Activated naive CD4-positive, alpha-beta T cell treated with anti-CD3 and anti-CD28 coated beads, Interleukin-2, amount 50 U/mL, for 24 hours (primary cell): ENCODE measurements around the gene RNF10.

Experiments
- H3K27ac Mint-ChIP-seq: one replicate; pipeline ENCODE4 v1.8.0; 2021; ENCODE audit warnings: mild to moderate bottlenecking, mixed read lengths
- H3K27me3 Mint-ChIP-seq: one replicate; pipeline ENCODE4 v1.8.0; 2021; ENCODE audit warnings: mixed read lengths
- H3K36me3 Mint-ChIP-seq: one replicate; pipeline ENCODE4 v1.8.0; 2021; ENCODE audit warnings: mixed read lengths
- H3K4me1 Mint-ChIP-seq: one replicate; pipeline ENCODE4 v1.8.0; 2021; ENCODE audit warnings: mixed read lengths
- H3K4me3 Mint-ChIP-seq: one replicate; pipeline ENCODE4 v1.8.0; 2021; ENCODE audit warnings: mild to moderate bottlenecking, mixed read lengths
- H3K9me3 Mint-ChIP-seq: one replicate; pipeline ENCODE4 v1.8.0; 2021; ENCODE audit warnings: mixed read lengths

RNF10 gene

GRCh38 chr12:120539303-120539702 lies 5.1 kb downstream of the RNF10 start:
- H3K4me3 Mint-ChIP-seq, result peak overlapping the region; percentile 94
- H3K27me3 Mint-ChIP-seq, result no peaks in the 10 kb centered on the region
- no peak overlapping the region for H3K27ac Mint-ChIP-seq
- peaks cover 7% of the 10 kb centered on the region for H3K36me3 Mint-ChIP-seq
- H3K4me1 Mint-ChIP-seq, result peaks cover 65% of the 10 kb centered on the region
- H3K9me3 Mint-ChIP-seq, result no peaks in the 10 kb centered on the region

- Mint-ChIP-seq H3K36me3 (peaks cover 7% of the 10 kb centered on the region), H3K9me3 (no peaks in the 10 kb centered on the region)
Measured at GRCh38 chr12:120540445-120540844, 6.3 kb downstream of the RNF10 start.

GRCh38 chr12:120542166-120542565 lies 8.0 kb downstream of the RNF10 start:
- H3K27ac Mint-ChIP-seq, result no peak overlapping the region
- peaks cover 67% of the 10 kb centered on the region for H3K4me1 Mint-ChIP-seq
- H3K27me3 Mint-ChIP-seq, result no peaks in the 10 kb centered on the region
- no peaks in the 10 kb centered on the region for H3K9me3 Mint-ChIP-seq
- H3K4me3 Mint-ChIP-seq, result no peak overlapping the region
- H3K36me3 Mint-ChIP-seq, result peaks cover 7% of the 10 kb centered on the region

More at GRCh38 chr12:120540445-120540844, 6.3 kb downstream of the RNF10 start:
- Mint-ChIP-seq H3K27me3 (no peaks in the 10 kb centered on the region), H3K4me1 (peaks cover 72% of the 10 kb centered on the region), H3K27ac (peak overlapping the region; percentile 41), H3K4me3 (peak overlapping the region; percentile 8)

GRCh38 chr12:120544691-120545090 lies 10.5 kb downstream of the RNF10 start:
- H3K9me3 Mint-ChIP-seq, result no peaks in the 10 kb centered on the region
- peaks cover 42% of the 10 kb centered on the region for H3K4me1 Mint-ChIP-seq
- no peak overlapping the region for H3K27ac Mint-ChIP-seq
- H3K27me3 Mint-ChIP-seq, result no peaks in the 10 kb centered on the region
- peaks cover 3% of the 10 kb centered on the region for H3K36me3 Mint-ChIP-seq
- no peak overlapping the region for H3K4me3 Mint-ChIP-seq

- Mint-ChIP-seq H3K36me3 (peaks cover 3% of the 10 kb centered on the region), H3K4me1 (peaks cover 33% of the 10 kb centered on the region), H3K4me3 (no peak overlapping the region), H3K27ac (no peak overlapping the region), H3K9me3 (no peaks in the 10 kb centered on the region), H3K27me3 (no peaks in the 10 kb centered on the region)
Measured at GRCh38 chr12:120546050-120546386, 11.9 kb downstream of the RNF10 start.

GRCh38 chr12:120554678-120555077 lies 20.5 kb downstream of the RNF10 start:
- peaks cover 3% of the 10 kb centered on the region for H3K36me3 Mint-ChIP-seq
- no peaks in the 10 kb centered on the region for H3K27me3 Mint-ChIP-seq
- H3K4me1 Mint-ChIP-seq, result peaks cover 9% of the 10 kb centered on the region
- no peaks in the 10 kb centered on the region for H3K9me3 Mint-ChIP-seq
- peak overlapping the region; percentile 8 for H3K27ac Mint-ChIP-seq
- H3K4me3 Mint-ChIP-seq, result no peak overlapping the region

- H3K4me1 Mint-ChIP-seq, result peaks cover 2% of the 10 kb centered on the region
- no peaks in the 10 kb centered on the region for H3K9me3 Mint-ChIP-seq
- H3K27me3 Mint-ChIP-seq, result no peaks in the 10 kb centered on the region
- no peak overlapping the region for H3K4me3 Mint-ChIP-seq
- H3K36me3 Mint-ChIP-seq, result peaks cover 6% of the 10 kb centered on the region
- no peak overlapping the region for H3K27ac Mint-ChIP-seq
Measured at GRCh38 chr12:120557589-120557988, 23.4 kb downstream of the RNF10 start.

- Mint-ChIP-seq H3K27ac (no peak overlapping the region), H3K4me3 (no peak overlapping the region), H3K4me1 (no peaks in the 10 kb centered on the region), H3K27me3 (no peaks in the 10 kb centered on the region), H3K9me3 (no peaks in the 10 kb centered on the region), H3K36me3 (peaks cover 6% of the 10 kb centered on the region)
Measured at GRCh38 chr12:120562906-120563305, 28.8 kb downstream of the RNF10 start.

GRCh38 chr12:120563495-120563894 lies 29.3 kb downstream of the RNF10 start:
- Mint-ChIP-seq H3K4me3 (no peak overlapping the region), H3K27ac (no peak overlapping the region), H3K36me3 (peaks cover 6% of the 10 kb centered on the region), H3K9me3 (no peaks in the 10 kb centered on the region), H3K27me3 (no peaks in the 10 kb centered on the region), H3K4me1 (no peaks in the 10 kb centered on the region)

- no peaks in the 10 kb centered on the region for H3K9me3 Mint-ChIP-seq
- H3K27me3 Mint-ChIP-seq, result no peaks in the 10 kb centered on the region
- no peaks in the 10 kb centered on the region for H3K4me1 Mint-ChIP-seq
- no peak overlapping the region for H3K27ac Mint-ChIP-seq
- peaks cover 12% of the 10 kb centered on the region for H3K36me3 Mint-ChIP-seq
- no peak overlapping the region for H3K4me3 Mint-ChIP-seq
Measured at GRCh38 chr12:120571299-120571698, 37.1 kb downstream of the RNF10 start.

GRCh38 chr12:120573560-120573959 lies 39.4 kb downstream of the RNF10 start:
- Mint-ChIP-seq H3K9me3 (no peaks in the 10 kb centered on the region), H3K27me3 (no peaks in the 10 kb centered on the region), H3K27ac (peak overlapping the region; percentile 46), H3K4me3 (no peak overlapping the region), H3K4me1 (no peaks in the 10 kb centered on the region), H3K36me3 (peaks cover 12% of the 10 kb centered on the region)

- Mint-ChIP-seq H3K27ac (no peak overlapping the region), H3K9me3 (no peaks in the 10 kb centered on the region), H3K27me3 (no peaks in the 10 kb centered on the region), H3K4me1 (no peaks in the 10 kb centered on the region), H3K4me3 (no peak overlapping the region), H3K36me3 (peaks cover 12% of the 10 kb centered on the region)
Measured at GRCh38 chr12:120574106-120574505, 40.0 kb downstream of the RNF10 start.

- H3K36me3 Mint-ChIP-seq, result peaks cover 2% of the 10 kb centered on the region
- no peak overlapping the region for H3K4me3 Mint-ChIP-seq
- no peaks in the 10 kb centered on the region for H3K9me3 Mint-ChIP-seq
- no peaks in the 10 kb centered on the region for H3K27me3 Mint-ChIP-seq
- H3K27ac Mint-ChIP-seq, result peak overlapping the region; percentile 65
- H3K4me1 Mint-ChIP-seq, result peaks cover 36% of the 10 kb centered on the region
Measured at GRCh38 chr12:120579179-120579578, 45.0 kb downstream of the RNF10 start.

GRCh38 chr12:120580787-120581723 lies 46.9 kb downstream of the RNF10 start, which contains the start of gene POP5:
POP5 (minus strand) TSS chr12:120581402; CDS start chr12:120581362, 40 bp downstream.
- Mint-ChIP-seq H3K9me3 (no peaks in the 10 kb centered on the region), H3K4me1 (peaks cover 36% of the 10 kb centered on the region), H3K4me3 (peak within 1 kb of the TSS; percentile 97), H3K27me3 (no peaks in the 10 kb centered on the region), H3K36me3 (no peaks in the 10 kb centered on the region), H3K27ac (peak within 1 kb of the TSS; percentile 91)

GRCh38 chr12:120581998-120582397 lies 47.8 kb downstream of the RNF10 start:
- Mint-ChIP-seq H3K4me3 (peak overlapping the region; percentile 97), H3K27me3 (no peaks in the 10 kb centered on the region), H3K9me3 (no peaks in the 10 kb centered on the region), H3K4me1 (peaks cover 36% of the 10 kb centered on the region), H3K36me3 (no peaks in the 10 kb centered on the region), H3K27ac (peak overlapping the region; percentile 91)

- H3K27me3 Mint-ChIP-seq, result no peaks in the 10 kb centered on the region
- H3K4me1 Mint-ChIP-seq, result peaks cover 36% of the 10 kb centered on the region
- peak overlapping the region; percentile 76 for H3K27ac Mint-ChIP-seq
- H3K4me3 Mint-ChIP-seq, result peak overlapping the region; percentile 83
- no peaks in the 10 kb centered on the region for H3K9me3 Mint-ChIP-seq
- H3K36me3 Mint-ChIP-seq, result no peaks in the 10 kb centered on the region
Measured at GRCh38 chr12:120583478-120584030, 49.4 kb downstream of the RNF10 start.
